Cerebellar nuclear complex (tissue), 1 donor: ENCODE measurements around the gene BHLHE23.
A peak's percentile ranks its signal among the peaks of the same experiment; 100 is the strongest.

ENCODE experiments used
- DNase-seq, 2 experiments: peaks; one replicate each; lab custom pipeline; 2025; lab: John Stamatoyannopoulos, UW

BHLHE23 gene

GRCh38 chr20:63025534-63026331 is 19.0 kb upstream of the BHLHE23 start:
- peak in 1 of 2 experiments; percentile 24 for DNase-seq

GRCh38 chr20:63024573-63025392 is 18.0 kb upstream of the BHLHE23 start:
- DNase-seq, result no peak

GRCh38 chr20:63023936-63024571 is 17.3 kb upstream of the BHLHE23 start:
- no peak for DNase-seq

GRCh38 chr20:63023071-63023935 is 16.5 kb upstream of the BHLHE23 start:
- DNase-seq, result no peak

- no peak for DNase-seq
These were observed 15.7 kb upstream of the BHLHE23 start for GRCh38 chr20:63022501-63022900.

- no peak for DNase-seq
These were observed 14.9 kb upstream of the BHLHE23 start for GRCh38 chr20:63021356-63022321.

GRCh38 chr20:63020681-63021080 is 13.9 kb upstream of the BHLHE23 start:
- DNase-seq, result no peak

- no peak for DNase-seq
These were observed 11.2 kb upstream of the BHLHE23 start for GRCh38 chr20:63017826-63018411.

- DNase-seq, result no peak
These were observed 10.5 kb upstream of the BHLHE23 start for GRCh38 chr20:63017076-63017825.

- no peak for DNase-seq
These were observed 9.8 kb upstream of the BHLHE23 start for GRCh38 chr20:63016514-63017075.

GRCh38 chr20:63015662-63016361 is 9.0 kb upstream of the BHLHE23 start:
- DNase-seq, result no peak

GRCh38 chr20:63015147-63015661 is 8.4 kb upstream of the BHLHE23 start:
- no peak for DNase-seq

- DNase-seq, result no peak
These were observed 7.9 kb upstream of the BHLHE23 start for GRCh38 chr20:63014710-63015109.

- no peak for DNase-seq
These were observed 7.5 kb upstream of the BHLHE23 start for GRCh38 chr20:63014287-63014686.

- DNase-seq, result no peak
These were observed 6.4 kb upstream of the BHLHE23 start for GRCh38 chr20:63013207-63013606.

- DNase-seq, result no peak
These were observed 5.0 kb upstream of the BHLHE23 start for GRCh38 chr20:63011798-63012197.

- DNase-seq, result no peak
These were observed 3.4 kb upstream of the BHLHE23 start for GRCh38 chr20:63009988-63010769.
